Measurements from ENCODE around the gene TUT7.

DNA sequence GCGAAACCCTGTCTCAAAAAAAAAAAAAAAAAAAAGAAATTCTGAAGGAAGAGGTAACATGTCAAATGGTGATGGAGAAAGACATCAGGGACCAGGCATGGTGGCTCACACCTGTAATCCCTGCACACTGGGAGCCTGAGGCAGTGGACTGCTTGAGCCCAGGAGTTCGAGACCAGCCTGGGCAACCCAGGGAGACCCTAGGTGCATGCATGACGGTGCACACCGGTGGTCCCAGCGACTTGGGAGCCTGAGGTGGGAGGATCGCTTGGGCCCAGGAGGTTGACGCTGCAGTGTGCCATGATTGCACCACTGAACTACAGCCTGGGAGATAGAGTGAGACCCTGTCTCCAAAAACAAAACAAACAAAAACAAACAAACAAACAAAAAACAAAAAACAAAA lies 73.6 kb downstream of the TUT7 start:
- TF ChIP-seq, protein P1, sequence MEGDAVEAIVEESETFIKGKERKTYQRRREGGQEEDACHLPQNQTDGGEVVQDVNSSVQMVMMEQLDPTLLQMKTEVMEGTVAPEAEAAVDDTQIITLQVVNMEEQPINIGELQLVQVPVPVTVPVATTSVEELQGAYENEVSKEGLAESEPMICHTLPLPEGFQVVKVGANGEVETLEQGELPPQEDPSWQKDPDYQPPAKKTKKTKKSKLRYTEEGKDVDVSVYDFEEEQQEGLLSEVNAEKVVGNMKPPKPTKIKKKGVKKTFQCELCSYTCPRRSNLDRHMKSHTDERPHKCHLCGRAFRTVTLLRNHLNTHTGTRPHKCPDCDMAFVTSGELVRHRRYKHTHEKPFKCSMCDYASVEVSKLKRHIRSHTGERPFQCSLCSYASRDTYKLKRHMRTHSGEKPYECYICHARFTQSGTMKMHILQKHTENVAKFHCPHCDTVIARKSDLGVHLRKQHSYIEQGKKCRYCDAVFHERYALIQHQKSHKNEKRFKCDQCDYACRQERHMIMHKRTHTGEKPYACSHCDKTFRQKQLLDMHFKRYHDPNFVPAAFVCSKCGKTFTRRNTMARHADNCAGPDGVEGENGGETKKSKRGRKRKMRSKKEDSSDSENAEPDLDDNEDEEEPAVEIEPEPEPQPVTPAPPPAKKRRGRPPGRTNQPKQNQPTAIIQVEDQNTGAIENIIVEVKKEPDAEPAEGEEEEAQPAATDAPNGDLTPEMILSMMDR (IDR thresholded peaks at IDR 0.05; ENCODE audit: insufficient read depth, low read length, poor library complexity, severe bottlenecking): no peak
- no peak for TF ChIP-seq EZH2phosphoT487 (conservative IDR thresholded peaks at IDR 0.05; ENCODE audit: low read length)

All from SU-DHL-6 (cell line).